NCI-H748 (cell line): ENCODE results near the gene PIN1.
"Not testable (repeated sequence)": the region's sequence is repeated elsewhere in the genome, so short reads cannot be mapped to it uniquely, and the experiment has no call there.

ENCODE experiments used
- DNase-seq: peaks from one replicate; lab custom pipeline; 2025; ENCODE audit not compliant: unreplicated experiment; lab: John Stamatoyannopoulos, UW

Gene PIN1

GRCh38 chr19:9818734-9819595, 16.2 kb upstream of the PIN1 start, which contains the start of gene FBXL12:
FBXL12 (minus strand) TSS chr19:9819079; CDS start chr19:9818813, 266 bp downstream.
- DNase-seq: peak; percentile 99

- DNase-seq: peak; percentile 99
Observed at GRCh38 chr19:9819596-9819909, 15.6 kb upstream of the PIN1 start.

GRCh38 chr19:9820034-9820433, 15.1 kb upstream of the PIN1 start:
- DNase-seq: not testable (repeated sequence)

- no peak for DNase-seq
Observed at GRCh38 chr19:9823816-9824215, 11.3 kb upstream of the PIN1 start.

- peak; percentile 87 for DNase-seq
Observed at GRCh38 chr19:9827289-9828238, 7.6 kb upstream of the PIN1 start, which contains the start of gene UBL5. UBL5 (plus strand) TSS chr19:9827918; CDS start chr19:9828338, 420 bp downstream.

- DNase-seq: no peak
Observed at GRCh38 chr19:9828551-9829063, 6.5 kb upstream of the PIN1 start.

- no peak for DNase-seq
Observed at GRCh38 chr19:9834307-9834725, 802 bp upstream of the PIN1 start.

- DNase-seq: no peak
Observed at GRCh38 chr19:9835507-9835949, 410 bp downstream of the PIN1 start.

- DNase-seq: no peak
Observed at GRCh38 chr19:9836021-9836420, 903 bp downstream of the PIN1 start.

GRCh38 chr19:9838324-9838723, 3.2 kb downstream of the PIN1 start:
- DNase-seq: no peak

GRCh38 chr19:9839415-9839814, 4.3 kb downstream of the PIN1 start:
- DNase-seq: no peak

GRCh38 chr19:9842834-9843625, 7.9 kb downstream of the PIN1 start:
- no peak for DNase-seq

GRCh38 chr19:9843626-9844273, 8.6 kb downstream of the PIN1 start:
- not testable (repeated sequence) for DNase-seq

GRCh38 chr19:9847087-9847671, 12.1 kb downstream of the PIN1 start:
- DNase-seq: no peak

- DNase-seq: no peak
Observed at GRCh38 chr19:9848060-9848459, 12.9 kb downstream of the PIN1 start.

- no peak for DNase-seq
Observed at GRCh38 chr19:9848762-9849161, 13.6 kb downstream of the PIN1 start.

GRCh38 chr19:9849791-9850190, 14.7 kb downstream of the PIN1 start:
- DNase-seq: no peak

- no peak for DNase-seq
Observed at GRCh38 chr19:9850235-9850959, 15.3 kb downstream of the PIN1 start.

- DNase-seq: no peak
Observed at GRCh38 chr19:9854282-9854846, 19.2 kb downstream of the PIN1 start.
